HG03196 (cell line): Measurements from ENCODE around the gene CSRNP3.

Source experiments
- ATAC-seq: cut with Tn5 transposase; IDR thresholded peaks from one replicate; pipeline ENCODE4 v1.9.1; 2021; ENCODE audit not compliant: unreplicated experiment

CSRNP3 gene, protein sequence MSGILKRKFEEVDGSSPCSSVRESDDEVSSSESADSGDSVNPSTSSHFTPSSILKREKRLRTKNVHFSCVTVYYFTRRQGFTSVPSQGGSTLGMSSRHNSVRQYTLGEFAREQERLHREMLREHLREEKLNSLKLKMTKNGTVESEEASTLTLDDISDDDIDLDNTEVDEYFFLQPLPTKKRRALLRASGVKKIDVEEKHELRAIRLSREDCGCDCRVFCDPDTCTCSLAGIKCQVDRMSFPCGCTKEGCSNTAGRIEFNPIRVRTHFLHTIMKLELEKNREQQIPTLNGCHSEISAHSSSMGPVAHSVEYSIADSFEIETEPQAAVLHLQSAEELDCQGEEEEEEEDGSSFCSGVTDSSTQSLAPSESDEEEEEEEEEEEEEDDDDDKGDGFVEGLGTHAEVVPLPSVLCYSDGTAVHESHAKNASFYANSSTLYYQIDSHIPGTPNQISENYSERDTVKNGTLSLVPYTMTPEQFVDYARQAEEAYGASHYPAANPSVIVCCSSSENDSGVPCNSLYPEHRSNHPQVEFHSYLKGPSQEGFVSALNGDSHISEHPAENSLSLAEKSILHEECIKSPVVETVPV

DNA sequence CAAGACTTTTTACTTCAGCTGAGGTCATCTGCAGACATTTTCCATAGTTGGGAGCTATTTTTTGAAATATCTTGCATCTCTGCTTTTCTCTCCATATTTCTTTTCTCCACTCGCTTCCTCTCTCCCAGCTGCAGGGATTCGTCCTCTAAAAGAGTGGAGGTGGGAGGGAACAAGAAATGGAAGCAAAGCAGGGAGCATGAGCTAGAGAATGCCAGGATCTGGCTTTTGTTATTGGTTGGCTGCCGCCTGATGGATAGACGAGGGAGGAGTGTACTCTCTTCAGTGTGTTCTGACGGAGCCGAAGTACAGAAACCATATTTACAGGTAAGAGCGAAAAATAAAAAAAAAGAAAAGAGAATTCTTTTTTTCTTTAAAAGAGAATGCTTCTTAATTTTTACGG lies at the start of gene CSRNP3:
Gene CSRNP3, plus strand, starts transcription at position 282 of the 400 bp plus-strand sequence. CDS start 125,368 bp downstream, outside the sequence.
- no peak for ATAC-seq

DNA sequence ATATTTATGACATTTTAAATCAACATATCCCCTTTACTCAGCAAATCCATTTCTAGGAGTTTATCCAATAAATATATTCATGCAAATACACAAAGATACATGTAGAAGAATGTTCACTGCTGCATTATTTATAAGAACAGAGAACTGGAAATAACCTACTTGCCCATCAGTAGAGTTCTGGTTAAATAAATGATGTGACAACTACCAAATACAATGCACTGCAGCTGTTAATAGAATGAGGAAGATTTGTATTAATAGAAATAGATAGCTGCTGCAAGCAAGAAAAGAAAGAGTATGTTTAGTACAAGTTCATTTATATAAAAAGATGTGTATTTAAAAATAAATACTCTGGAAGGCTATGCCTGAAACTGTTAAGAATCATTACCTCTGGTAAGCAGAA lies 49.3 kb upstream of the CSRNP3 start:
- ATAC-seq = no peak

DNA sequence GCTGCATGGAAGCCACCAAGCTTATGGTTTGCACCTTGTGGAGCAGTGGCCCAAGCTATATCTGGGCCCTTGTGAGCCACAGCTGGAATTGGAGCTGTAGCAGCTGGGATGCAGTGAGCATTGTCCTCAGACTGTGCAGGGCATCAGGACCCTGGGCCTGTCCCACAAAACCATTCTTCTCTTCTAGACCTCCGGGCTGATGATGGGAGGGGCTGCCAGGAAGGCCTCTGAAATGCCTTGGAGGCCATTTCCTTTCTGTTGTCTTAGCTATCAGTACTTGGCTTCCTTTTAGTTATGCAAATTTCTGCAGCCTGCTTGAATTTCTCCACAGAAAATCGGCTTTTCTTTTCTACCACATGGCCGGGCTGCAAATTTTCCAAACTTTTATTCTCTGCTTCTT lies 46.4 kb upstream of the CSRNP3 start:
- no peak for ATAC-seq

DNA sequence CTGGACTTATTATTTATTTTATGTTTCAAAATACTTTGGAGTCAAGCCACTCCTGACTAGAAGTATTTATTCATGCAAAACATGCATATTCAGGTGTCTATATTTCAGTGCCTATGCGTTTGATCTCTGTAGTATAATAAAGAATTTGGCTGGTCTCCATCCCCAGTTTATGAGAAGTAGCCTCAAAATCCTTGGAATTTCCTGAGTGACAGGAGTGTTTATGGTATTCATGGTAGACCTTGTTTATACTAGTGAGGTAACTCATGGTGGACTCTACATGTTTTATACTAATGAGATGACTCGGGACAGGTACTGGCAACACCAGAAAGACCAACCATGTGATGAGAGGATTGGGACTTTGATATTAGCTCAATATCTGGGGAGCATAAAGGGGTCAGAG lies 43.9 kb upstream of the CSRNP3 start:
- no peak for ATAC-seq

DNA sequence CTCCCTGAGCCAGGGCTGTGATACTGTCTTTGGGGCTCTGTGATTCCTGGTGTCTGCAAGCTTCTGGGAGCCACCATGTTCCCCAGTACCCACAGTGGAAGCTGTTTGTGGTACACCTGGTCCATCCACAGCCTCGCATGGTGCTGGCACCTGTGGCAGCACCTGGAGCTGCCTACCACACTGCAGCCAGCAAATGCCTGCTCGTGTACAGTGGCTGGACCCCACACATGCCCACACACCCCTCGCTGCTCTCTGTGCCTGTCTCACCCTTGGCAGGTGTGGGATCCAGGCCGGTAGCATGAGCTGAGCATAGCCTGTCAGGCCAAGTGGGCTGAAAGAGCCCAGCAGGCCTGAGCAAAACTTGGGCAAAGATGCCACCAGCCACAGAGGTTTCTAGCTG lies 41.8 kb upstream of the CSRNP3 start:
- no peak for ATAC-seq

DNA sequence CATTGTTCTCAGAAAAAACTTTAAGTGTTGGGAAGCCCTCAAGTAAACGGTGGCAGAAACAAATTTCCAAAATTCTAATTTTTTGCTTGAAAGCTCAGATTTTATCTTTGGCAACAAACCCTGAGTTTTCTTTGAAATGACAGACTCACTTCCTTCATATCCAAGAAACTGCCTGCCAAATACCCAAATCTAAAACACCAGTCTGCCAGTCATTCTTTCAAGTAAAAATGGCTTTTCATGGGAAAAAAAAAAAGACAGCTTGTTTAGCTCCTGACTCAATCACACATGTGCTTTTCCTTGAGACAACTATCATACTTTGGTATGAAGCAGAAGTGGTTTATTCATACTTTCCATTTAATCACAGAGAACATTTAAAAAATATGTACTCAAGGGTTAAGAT lies 40.6 kb upstream of the CSRNP3 start:
- no peak for ATAC-seq

DNA sequence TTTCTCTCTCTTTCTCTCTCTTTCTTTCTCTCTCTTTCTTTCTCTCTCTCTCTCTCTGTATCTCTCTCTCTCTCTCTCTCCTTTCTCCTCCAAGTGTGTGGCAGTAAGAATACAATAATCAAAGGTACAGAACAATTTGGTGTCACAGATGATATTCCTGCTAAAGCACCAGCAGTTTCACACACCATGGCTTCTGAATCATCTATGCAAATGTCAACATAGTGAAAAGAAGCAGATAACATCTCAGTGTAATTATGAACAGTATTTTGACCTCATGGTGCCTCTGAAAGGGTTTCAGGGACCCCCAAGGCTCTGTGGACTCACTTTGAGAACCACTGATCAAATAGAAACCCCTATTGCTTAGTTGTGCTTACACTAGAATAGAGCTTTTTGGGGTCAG lies 38.5 kb upstream of the CSRNP3 start:
- ATAC-seq = no peak

DNA sequence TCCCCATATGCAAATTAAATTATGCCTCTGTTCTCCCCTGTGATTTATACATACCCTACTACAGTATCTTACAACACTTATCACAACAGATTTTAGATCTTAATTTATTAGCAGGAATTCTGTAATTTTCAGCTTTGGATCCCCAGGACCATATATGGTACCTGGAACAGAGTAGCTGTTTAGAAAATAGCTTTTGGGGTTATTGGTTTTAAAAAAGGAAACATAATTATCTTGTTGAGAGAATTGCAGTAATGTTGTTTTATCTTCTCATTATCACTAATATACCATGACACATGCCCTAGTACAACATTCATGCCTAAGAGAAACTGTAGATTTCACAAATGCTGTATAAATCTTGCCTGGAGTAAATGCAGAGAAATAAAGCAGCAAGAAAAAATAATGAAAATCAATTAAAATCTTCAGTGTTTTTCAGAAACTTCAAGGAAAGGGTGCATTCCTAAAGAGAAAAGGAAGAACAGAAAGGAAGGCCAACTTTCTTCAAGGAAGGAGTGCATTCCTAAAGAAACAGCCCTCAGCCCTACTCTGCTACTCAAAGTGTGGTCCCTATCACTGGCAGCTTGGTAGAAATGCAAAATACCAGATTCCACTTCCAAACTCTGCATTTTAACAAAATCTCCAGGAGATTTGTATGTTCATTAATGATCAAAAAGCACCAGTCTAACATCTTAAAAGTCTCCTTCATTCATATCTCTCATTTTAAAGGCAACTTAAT lies 37.1 kb upstream of the CSRNP3 start:
- ATAC-seq = no peak

DNA sequence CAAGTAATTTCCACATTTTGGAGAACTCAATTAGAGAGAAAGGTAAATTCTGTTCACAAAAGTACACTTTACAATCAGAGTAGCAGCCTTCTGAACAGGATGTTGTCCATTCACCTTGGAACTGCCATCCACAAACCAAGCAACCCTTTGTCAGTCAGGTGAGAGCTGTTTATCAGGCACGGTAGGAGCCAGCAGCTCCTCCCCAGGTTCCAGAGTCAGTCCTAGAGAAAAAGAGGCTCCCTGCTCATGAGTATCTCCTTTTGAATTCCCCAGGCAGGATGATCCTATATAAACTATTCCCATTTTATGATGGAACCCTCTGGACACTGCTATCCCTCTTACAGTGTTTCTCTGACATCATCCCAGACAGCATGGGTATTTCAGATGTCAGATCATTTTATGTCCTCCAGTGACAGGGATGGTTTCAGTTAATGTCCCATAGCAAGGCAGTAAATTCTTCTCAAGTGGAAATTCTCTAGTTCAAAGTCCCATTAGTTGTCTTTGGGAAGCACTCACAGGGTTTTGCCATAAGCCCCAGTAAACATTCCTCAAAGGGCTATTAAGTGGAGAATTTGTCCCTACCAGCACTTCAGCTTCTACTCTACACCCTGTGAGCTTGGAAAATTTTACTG lies 34.5 kb upstream of the CSRNP3 start:
- ATAC-seq = no peak

DNA sequence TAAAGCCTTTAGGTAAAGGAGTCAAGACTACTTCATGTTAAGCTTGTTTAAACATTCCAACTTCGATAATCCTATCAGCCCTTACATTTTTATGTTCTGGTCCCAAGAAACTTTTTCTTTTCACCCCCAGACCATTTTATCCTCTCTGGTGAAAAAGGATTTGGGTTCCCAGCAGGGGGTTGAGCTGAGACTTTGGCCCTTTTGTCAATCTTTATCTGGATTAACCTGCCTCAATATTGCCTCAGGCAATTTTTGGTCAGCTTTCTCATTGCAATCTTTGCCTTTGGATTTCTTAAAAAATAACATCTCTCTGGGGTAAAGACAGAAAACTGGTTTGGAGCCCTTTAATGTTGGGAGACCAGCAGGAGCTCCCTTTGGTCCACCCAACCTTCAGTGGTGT lies 33.9 kb upstream of the CSRNP3 start:
- ATAC-seq = no peak

DNA sequence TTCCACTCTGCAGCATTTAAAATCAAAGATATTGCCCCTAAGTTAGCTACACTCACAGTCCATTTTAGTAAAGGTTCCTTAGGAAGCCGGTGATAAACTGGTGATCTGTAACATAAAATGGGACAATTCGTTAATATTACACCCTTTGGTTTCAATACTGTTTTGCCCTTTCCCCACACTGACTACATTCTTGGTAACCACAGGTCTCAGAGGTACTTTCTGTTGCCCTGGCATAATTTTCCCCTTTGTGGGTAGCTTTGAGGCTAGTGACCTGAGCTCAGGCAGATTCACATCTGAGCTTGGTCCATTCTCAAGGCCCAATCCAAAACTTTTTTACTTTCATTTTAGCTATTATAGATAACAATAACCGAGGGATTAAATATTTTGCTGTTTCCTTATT lies 32.9 kb upstream of the CSRNP3 start:
- peak; percentile 69 for ATAC-seq

DNA sequence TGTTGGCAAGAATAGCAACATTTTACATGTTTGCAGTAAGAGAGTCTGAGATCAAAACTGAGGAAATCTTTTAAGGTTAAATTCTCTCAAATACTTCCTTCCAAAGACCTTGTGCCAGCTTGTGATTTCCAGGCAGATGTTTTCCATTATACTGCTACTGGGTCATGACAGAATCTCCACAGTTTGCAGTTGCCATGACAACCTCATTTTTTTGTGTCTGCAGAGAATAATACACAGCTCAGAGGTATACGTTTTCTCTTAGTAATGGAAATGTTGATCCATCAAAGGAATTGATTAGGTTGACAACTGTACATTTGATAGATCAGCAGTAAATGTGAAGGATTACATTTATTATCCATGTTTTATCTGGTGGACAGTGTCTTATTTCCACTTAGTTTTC lies 29.1 kb upstream of the CSRNP3 start:
- no peak for ATAC-seq

DNA sequence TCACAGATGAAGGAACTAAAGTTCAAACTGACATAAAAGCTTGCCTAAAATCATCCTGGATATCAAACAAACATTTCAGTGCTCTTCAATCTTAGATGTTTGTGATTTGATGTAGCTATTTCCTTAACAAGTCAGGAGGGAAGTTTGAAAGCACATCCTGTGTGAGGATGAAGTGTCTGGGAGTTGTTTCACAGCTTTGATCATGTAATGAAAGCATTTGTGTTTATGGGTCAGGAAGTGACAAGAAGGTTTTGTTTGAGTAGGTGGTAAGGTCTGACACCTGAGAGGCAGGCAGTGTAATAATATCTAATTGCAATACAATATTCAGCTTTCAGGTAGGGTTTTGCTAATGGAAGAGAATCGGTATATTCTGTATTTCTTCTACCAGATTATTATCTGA lies 26.0 kb upstream of the CSRNP3 start:
- no peak for ATAC-seq

DNA sequence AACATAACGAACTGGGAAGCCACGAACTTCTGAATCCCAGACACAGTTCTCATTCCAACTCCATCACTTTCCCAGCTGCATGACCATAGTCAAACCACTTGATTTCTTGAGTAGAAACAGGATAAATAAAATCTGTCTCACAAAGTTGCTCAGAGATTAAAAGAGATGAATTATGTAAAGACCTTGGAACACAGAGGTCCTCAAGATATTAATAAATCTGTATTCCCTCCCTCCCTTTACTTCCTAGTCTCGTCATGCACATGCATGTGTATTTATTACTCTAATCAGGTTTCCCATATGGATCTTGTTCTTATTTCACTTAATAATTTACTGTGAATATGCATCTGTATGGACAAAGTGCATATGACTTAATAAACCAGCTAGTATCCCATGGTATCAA lies 21.1 kb upstream of the CSRNP3 start:
- no peak for ATAC-seq

DNA sequence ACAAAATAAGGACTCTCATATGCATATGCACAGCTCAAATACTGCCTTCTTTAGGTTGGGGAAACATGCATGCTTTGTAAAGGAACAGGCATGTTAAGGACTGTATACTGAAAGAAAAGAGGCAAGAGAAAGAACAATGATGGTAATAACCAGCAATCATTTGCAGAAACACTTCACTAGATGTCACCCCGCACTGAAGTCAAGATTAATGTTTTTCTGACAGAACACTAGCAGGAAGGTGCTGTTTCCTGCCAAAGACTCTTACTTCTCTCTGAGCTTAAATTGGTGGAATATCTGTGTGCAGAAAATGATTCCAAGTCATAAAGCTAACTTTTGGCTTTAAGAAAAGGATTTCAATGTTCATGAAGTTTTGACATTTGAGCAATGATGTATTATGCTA lies 19.3 kb upstream of the CSRNP3 start:
- no peak for ATAC-seq

DNA sequence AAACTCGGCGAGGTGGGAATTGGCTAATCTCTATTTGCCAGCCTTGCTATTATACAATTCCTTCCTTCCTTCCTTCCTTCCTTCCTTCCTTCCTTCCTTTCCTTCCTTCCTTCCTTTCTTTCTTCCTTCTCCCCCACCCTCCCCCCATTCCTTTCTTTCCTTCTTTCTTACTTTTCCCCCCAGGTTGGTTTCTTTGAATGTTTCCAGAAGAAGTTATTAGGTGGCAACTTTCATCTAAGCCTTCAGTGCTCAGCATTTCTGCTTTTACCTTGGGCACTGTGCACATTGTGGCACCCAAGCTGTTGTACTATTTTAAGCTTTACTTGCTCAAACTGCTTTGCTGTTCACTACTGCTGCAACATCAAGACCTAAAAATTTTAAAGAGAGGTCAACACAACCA lies 17.2 kb upstream of the CSRNP3 start:
- ATAC-seq = no peak

DNA sequence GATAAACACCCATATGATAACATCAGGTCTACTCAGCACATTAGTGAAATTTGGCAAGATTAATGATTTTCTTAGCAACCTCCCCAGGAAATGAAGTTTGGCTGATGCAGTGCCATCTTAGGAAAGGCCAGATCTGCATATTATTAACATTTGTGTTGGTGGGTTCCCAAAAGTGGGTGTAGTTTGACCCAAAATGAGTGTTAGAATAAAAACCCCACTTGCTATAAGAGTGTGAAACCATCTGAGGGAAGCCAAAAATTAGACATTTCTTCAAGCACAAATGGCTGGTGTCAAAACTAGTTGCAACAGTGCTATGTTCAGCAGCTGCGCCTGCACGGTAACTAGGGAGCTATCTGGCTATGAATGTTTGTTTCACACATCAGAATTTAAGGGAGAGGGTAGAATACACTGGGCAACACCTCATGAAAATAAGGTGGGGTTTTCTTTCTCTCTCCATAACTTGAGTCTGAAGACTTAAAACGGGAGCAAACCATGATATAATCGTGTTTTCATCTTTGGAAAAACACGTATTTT lies 15.9 kb upstream of the CSRNP3 start:
- ATAC-seq = no peak

DNA sequence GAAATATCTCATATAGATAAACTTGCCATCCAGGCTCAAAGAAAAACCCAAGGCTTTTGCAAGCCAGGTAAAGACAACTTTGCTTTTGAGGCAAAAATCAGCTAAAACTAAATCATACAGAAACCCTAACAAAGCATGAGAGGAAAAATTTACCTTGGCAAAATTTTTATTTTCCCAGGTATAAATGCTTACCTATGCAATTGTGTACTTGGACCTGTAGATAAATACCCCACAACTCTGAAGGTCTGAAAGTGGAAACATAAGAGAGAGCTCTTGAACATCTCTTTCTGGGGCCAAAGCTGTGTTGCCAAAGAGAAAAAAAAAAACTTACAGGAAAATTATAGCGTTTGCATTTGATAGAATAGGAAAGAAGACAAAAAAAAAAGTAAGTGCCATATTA lies 14.6 kb upstream of the CSRNP3 start:
- ATAC-seq = no peak

DNA sequence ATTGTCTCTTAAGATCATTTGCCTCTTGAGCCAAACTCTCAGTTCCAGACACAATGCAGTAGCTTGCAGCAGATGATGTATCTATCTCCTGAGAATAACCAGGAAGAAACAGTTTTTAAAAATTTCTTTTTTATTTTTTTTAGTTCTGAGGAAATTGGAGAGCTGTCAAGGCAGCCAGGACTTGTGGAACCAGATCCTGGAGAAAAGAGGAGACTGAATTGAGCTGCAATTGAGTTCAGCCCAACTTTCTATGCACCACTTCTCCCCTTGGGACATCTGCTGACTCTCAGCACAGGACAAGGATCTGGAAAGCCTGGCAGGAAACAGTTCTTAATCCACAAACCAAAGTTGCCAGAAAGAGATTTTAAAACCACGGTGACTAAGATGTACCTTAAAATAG lies 13.5 kb upstream of the CSRNP3 start:
- ATAC-seq = no peak

DNA sequence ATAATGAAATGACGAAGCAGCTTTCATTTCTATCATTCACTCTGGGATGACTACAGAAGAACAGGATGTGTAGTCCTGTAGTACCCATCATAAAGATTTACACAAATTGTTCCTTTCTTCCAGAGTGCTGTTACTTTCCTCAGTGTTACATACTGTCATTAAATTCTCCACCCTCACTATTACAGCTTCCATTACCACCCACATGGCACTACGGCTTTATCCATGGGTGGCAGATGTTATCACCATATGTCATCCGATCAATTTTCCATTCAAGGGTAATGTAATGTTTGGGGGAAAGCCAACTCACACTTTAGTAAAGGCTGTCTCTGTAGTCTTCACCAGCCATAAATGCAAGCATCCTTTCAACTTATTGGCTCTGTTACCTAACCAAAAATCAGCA lies 7.1 kb upstream of the CSRNP3 start:
- ATAC-seq = no peak

DNA sequence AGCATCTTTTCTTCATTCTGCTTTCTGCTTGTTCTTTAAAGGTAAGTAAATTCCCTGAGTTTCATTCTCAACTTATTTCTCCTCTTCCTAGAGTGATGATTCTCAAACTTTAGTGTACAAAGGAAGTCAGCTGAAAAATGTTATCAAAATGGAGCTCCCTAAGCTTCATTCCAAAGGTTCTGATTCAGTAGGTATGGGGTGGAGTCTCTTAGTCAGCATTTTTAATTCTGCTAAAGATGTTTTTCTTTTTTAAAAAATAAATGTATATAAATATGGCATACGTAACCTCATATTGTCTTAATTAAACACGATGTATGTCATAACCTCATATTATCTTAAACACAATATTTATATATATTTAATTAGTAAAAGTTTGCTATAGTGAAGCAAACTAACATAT lies 3.1 kb upstream of the CSRNP3 start:
- no peak for ATAC-seq
